M059J (cell line): ENCODE measurements around the gene DPYSL4. TPM values are rescaled to one million over a fixed set of nuclear protein-coding genes. Genes with fewer than 3 reads are reported as not detected.

Experiments used
- DNase-seq: peaks from one replicate; pipeline ENCODE4 v3.0.0-alpha.2; 2012; ENCODE audit warnings: low read depth
- total RNA-seq: library from RNA; depleted of rRNA; stranded (reverse); fragments of >200 nt; shearing (Covaris generic); gene quantifications from 2 replicates; pipeline ENCODE4 v1.2.3, GENCODE V29; 2014; rRNA removed

DPYSL4 gene
- total RNA-seq, 1 experiment from 2014 or later: 6.0 TPM

GRCh38 chr10:132241086-132241485 lies 54.3 kb downstream of the DPYSL4 start:
- no peak for DNase-seq

GRCh38 chr10:132241496-132241895 lies 54.7 kb downstream of the DPYSL4 start:
- no peak for DNase-seq

GRCh38 chr10:132242103-132242840 lies 55.5 kb downstream of the DPYSL4 start:
- no peak for DNase-seq

GRCh38 chr10:132243141-132243540 lies 56.4 kb downstream of the DPYSL4 start:
- DNase-seq: no peak

GRCh38 chr10:132243626-132244025 lies 56.9 kb downstream of the DPYSL4 start:
- no peak for DNase-seq

- no peak for DNase-seq
Observed at GRCh38 chr10:132245056-132245455, 58.3 kb downstream of the DPYSL4 start.

- DNase-seq: no peak
Observed at GRCh38 chr10:132246296-132246695, 59.5 kb downstream of the DPYSL4 start.

- no peak for DNase-seq
Observed at GRCh38 chr10:132247943-132248342, 61.2 kb downstream of the DPYSL4 start.

- no peak for DNase-seq
Observed at GRCh38 chr10:132248455-132249225, 61.9 kb downstream of the DPYSL4 start.

- DNase-seq: no peak
Observed at GRCh38 chr10:132249226-132249724, 62.5 kb downstream of the DPYSL4 start.

- DNase-seq: no peak
Observed at GRCh38 chr10:132249824-132250375, 63.2 kb downstream of the DPYSL4 start.

- DNase-seq: no peak
Observed at GRCh38 chr10:132250481-132251475, 64.0 kb downstream of the DPYSL4 start.

- no peak for DNase-seq
Observed at GRCh38 chr10:132251928-132252327, 65.2 kb downstream of the DPYSL4 start.

GRCh38 chr10:132252412-132252811 lies 65.7 kb downstream of the DPYSL4 start:
- no peak for DNase-seq

GRCh38 chr10:132253092-132253687 lies 66.4 kb downstream of the DPYSL4 start:
- DNase-seq: no peak

- no peak for DNase-seq
Observed at GRCh38 chr10:132254841-132255240, 68.1 kb downstream of the DPYSL4 start.

Other genes starting within 250 kb of the DPYSL4 start
- 618 and 734 TPM in 2 replicates for gene BNIP3, start 205.0 kb upstream of the DPYSL4 start, total RNA-seq
- gene JAKMIP3, start 121.0 kb upstream of the DPYSL4 start, total RNA-seq: 0.02 TPM in 1 of 2 replicates, not detected in the other
- 0.71 and 3.6 TPM in 2 replicates for gene STK32C, start 121.0 kb downstream of the DPYSL4 start, total RNA-seq
- gene LRRC27, start 145.2 kb downstream of the DPYSL4 start, total RNA-seq: 3.5 and 4.0 TPM in 2 replicates
- 1.2 and 5.3 TPM in 2 replicates for gene PWWP2B, start 210.3 kb downstream of the DPYSL4 start, total RNA-seq